Mucosa of descending colon (tissue), 3 donors: ENCODE results near the gene SMG5. TPM values are rescaled to one million over a fixed set of nuclear protein-coding genes. Genes with fewer than 3 reads are reported as not detected.

Experiments
- ATAC-seq: fragments of 200-7000 bp; cut with Tn5 transposase; one replicate; pipeline ENCODE4 v1.9.1; 2020; ENCODE audit warnings: mild to moderate bottlenecking, moderate library complexity
- DNase-seq, 3 donors: peaks; one replicate each; pipeline ENCODE4 v3.0.0-alpha.2; 2020
- H3K36me3 ChIP-seq: fragments of 200-600 bp; one replicate; pipeline ENCODE4 v1.8.0; 2021; ENCODE audit warnings: low read depth, mild to moderate bottlenecking
- H3K4me1 ChIP-seq: fragments of 200-600 bp; one replicate; pipeline ENCODE4 v1.8.0; 2021; ENCODE audit warnings: low read depth, mild to moderate bottlenecking
- H3K4me3 ChIP-seq: fragments of 200-600 bp; one replicate; pipeline ENCODE4 v1.8.0; 2021; ENCODE audit warnings: mild to moderate bottlenecking
- H3K9me3 ChIP-seq: fragments of 200-600 bp; one replicate; pipeline ENCODE4 v1.8.0; 2021; ENCODE audit warnings: mild to moderate bottlenecking
- CTCF ChIP-seq: fragments of 200-600 bp; IDR thresholded peaks from one replicate; pipeline ENCODE4 v1.8.0; 2022; ENCODE audit warnings: antibody characterized with exemption, mild to moderate bottlenecking
- intact Hi-C, 2 donors: fragments of 100-400 bp; cut with DNase I in 1 of 2; cut with micrococcal nuclease in 1 of 2; formaldehyde crosslinking; loops; one replicate each; pipeline versions ENCODE4 v1.11.0 to v1.11.1; 2022; cut with DNase I, micrococcal nuclease
- total RNA-seq, 3 donors: library from RNA; stranded (reverse); fragmentation: NEBNext Ultra II Directional in 2 of 3; extraction: Animal tissue kit (Norgen Biotek cat#: 25700) in 2 of 3; gene quantifications; one replicate each; pipeline versions ENCODE4 v1.2.1 to v1.2.4, GENCODE V29; 2021 to 2023
- donor health status: DM: no; HTN: no; CAD: no; lungs with moderate emphysema.
- donor health status: DM: no; HTN: no; CAD: no.
- donor health status: DM: no; HTN: yes; CAD: no.

The SMG5 gene
- total RNA-seq, 3 donors from 2014 or later, result 72.9 to 89.5 (median 81.1) TPM

- no peaks in the 10 kb centered on the region for H3K9me3 ChIP-seq
- DNase-seq, result no peak
- intact Hi-C loops, result no loop called here
- peaks cover 9% of the 10 kb centered on the region for H3K4me1 ChIP-seq
- no peak overlapping the region for H3K4me3 ChIP-seq
- ATAC-seq, result no peak
- no peaks in the 10 kb centered on the region for H3K36me3 ChIP-seq
- TF ChIP-seq CTCF, result no peak
Observed at GRCh38 chr1:156212130-156212529, 70.5 kb downstream of the SMG5 start.

GRCh38 chr1:156211243-156211642 is 71.4 kb downstream of the SMG5 start:
- H3K9me3 ChIP-seq, result no peaks in the 10 kb centered on the region
- intact Hi-C loops, result no loop called here
- ATAC-seq (no peak), DNase-seq (no peak)
- no peak for TF ChIP-seq CTCF
- no peak overlapping the region for H3K4me3 ChIP-seq
- no peaks in the 10 kb centered on the region for H3K36me3 ChIP-seq
- H3K4me1 ChIP-seq, result peaks cover 9% of the 10 kb centered on the region

- ATAC-seq, result no peak
- intact Hi-C loops, result no loop called here
- DNase-seq, result no peak
- Histone ChIP-seq H3K9me3 (no peaks in the 10 kb centered on the region), H3K4me1 (no peaks in the 10 kb centered on the region), H3K36me3 (no peaks in the 10 kb centered on the region), H3K4me3 (no peak overlapping the region)
- no peak for TF ChIP-seq CTCF
Observed at GRCh38 chr1:156204686-156205085, 77.9 kb downstream of the SMG5 start.

- TF ChIP-seq CTCF, result no peak
- no peaks in the 10 kb centered on the region for H3K4me1 ChIP-seq
- intact Hi-C loops, result no loop called here
- no peaks in the 10 kb centered on the region for H3K36me3 ChIP-seq
- ATAC-seq (no peak), DNase-seq (no peak)
- no peaks in the 10 kb centered on the region for H3K9me3 ChIP-seq
- no peak overlapping the region for H3K4me3 ChIP-seq
Observed at GRCh38 chr1:156203331-156203730, 79.3 kb downstream of the SMG5 start.

GRCh38 chr1:156200044-156200443 is 82.6 kb downstream of the SMG5 start:
- Histone ChIP-seq H3K4me3 (no peak overlapping the region), H3K4me1 (peaks cover 2% of the 10 kb centered on the region), H3K36me3 (no peaks in the 10 kb centered on the region), H3K9me3 (no peaks in the 10 kb centered on the region)
- intact Hi-C loops, result no loop called here
- DNase-seq (no peak), ATAC-seq (no peak)
- no peak for TF ChIP-seq CTCF

Other genes starting within 250 kb of the SMG5 start
- gene UBQLN4, start 229.0 kb downstream of the SMG5 start, total RNA-seq, result 10 to 100 TPM; 23.7 to 36.9 (median 23.9) TPM
- gene LAMTOR2, start 228.0 kb downstream of the SMG5 start, total RNA-seq, result 10 to 100 TPM; 49.8 to 73.4 (median 60.7) TPM
- 100 to 1,000 TPM in 2 of 3 donors, 10 to 100 TPM in 1; 85.1 to 242 (median 158) TPM for gene RAB25, start 221.7 kb downstream of the SMG5 start, total RNA-seq
- gene MEX3A, start 200.4 kb downstream of the SMG5 start, total RNA-seq, result 1 to 10 TPM in 1 of 3 donors, under 1 TPM in 2; 0.32 to 2.5 (median 0.66) TPM
- gene LMNA, start 168.1 kb downstream of the SMG5 start, total RNA-seq, result 100 to 1,000 TPM; 263 to 334 (median 308) TPM
- gene SEMA4A, start 129.2 kb downstream of the SMG5 start, total RNA-seq, result 1 to 10 TPM; 2.1 to 7.6 (median 5.5) TPM
- gene SLC25A44, start 88.7 kb downstream of the SMG5 start, total RNA-seq, result 10 to 100 TPM; 19.8 to 31.1 (median 24.8) TPM
- 10 to 100 TPM; 38.1 to 46.8 (median 43.6) TPM for gene PMF1, start 69.8 kb downstream of the SMG5 start, total RNA-seq
- gene BGLAP, start 40.6 kb downstream of the SMG5 start, total RNA-seq, result 1 to 10 TPM; 1.4 to 4.6 (median 2.4) TPM
- gene PAQR6, start 34.8 kb downstream of the SMG5 start, total RNA-seq, result 1 to 10 TPM; 1.5 to 6.2 (median 1.9) TPM
- gene TMEM79, start 1.5 kb upstream of the SMG5 start, total RNA-seq, result 1 to 10 TPM; 3.9 to 6.0 (median 4.1) TPM
- 10 to 100 TPM; 33.0 to 50.1 (median 35.3) TPM for gene GLMP, start 12.9 kb upstream of the SMG5 start, total RNA-seq
- gene VHLL, start 16.5 kb upstream of the SMG5 start, total RNA-seq, result not detected
- 100 to 1,000 TPM; 117 to 157 (median 133) TPM for gene CCT3, start 55.5 kb upstream of the SMG5 start, total RNA-seq
- under 1 TPM in 1 of 3 donors, not detected in 2; 0.87 TPM for gene TSACC, start 55.7 kb upstream of the SMG5 start, total RNA-seq
- not detected for gene RHBG, start 86.4 kb upstream of the SMG5 start, total RNA-seq
- 100 to 1,000 TPM in 1 of 3 donors, 10 to 100 TPM in 2; 56.8 to 103 (median 61.9) TPM for gene MEF2D, start 217.9 kb upstream of the SMG5 start, total RNA-seq